ENCODE data around the gene ORC2.

ORC2 gene

GRCh38 chr2:200878289-200878880 lies 85.1 kb downstream of the ORC2 start:
- Histone ChIP-seq H3K9me3 (ENCODE audit: insufficient read depth, low read length, severe bottlenecking) (no peaks in the 10 kb centered on the region), H3K27ac (ENCODE audit: low read length) (no peak overlapping the region), H3K4me2 (ENCODE audit: insufficient read depth, low read length) (no peak overlapping the region), H4K20me1 (ENCODE audit: insufficient read depth, low read length) (no peaks in the 10 kb centered on the region), H3K36me3 (ENCODE audit: insufficient read depth, low read length) (peaks cover 80% of the 10 kb centered on the region), H3K4me3 (ENCODE audit: low read depth in 1 of 2, low read length in 2 of 2) (no peak overlapping the region), H2AFZ (ENCODE audit: low read depth, low read length) (no peak overlapping the region), H3K27me3 (ENCODE audit: insufficient read depth, low read length, poor library complexity) (no peaks in the 10 kb centered on the region), H3K4me1 (ENCODE audit: insufficient read depth, low read length) (no peaks in the 10 kb centered on the region), H3K79me2 (ENCODE audit: insufficient read depth, low read length) (0 out of 2 replicates have a peak, but pooled peaks cover 2% of the 10 kb centered on the region), H3K9ac (ENCODE audit: low read depth, low read length) (no peak overlapping the region)
- ATAC-seq (ENCODE audit: insufficient read depth, low read depth) (no peak), DNase-seq (no peak)
- TF ChIP-seq EZH2 (IDR thresholded peaks at IDR 0.05; ENCODE audit: borderline replicate concordance, low read depth, low read length, severe bottlenecking) (no peak), CTCF (IDR thresholded peaks at IDR 0.05; ENCODE audit: borderline replicate concordance, extremely low read depth, low read length, poor library complexity, severe bottlenecking) (no peak)

GRCh38 chr2:200877443-200877842 lies 86.0 kb downstream of the ORC2 start:
- H4K20me1 ChIP-seq (ENCODE audit: insufficient read depth, low read length) = no peaks in the 10 kb centered on the region
- no peak overlapping the region for H3K27ac ChIP-seq (ENCODE audit: low read length)
- no peak overlapping the region for H3K4me2 ChIP-seq (ENCODE audit: insufficient read depth, low read length)
- H3K4me3 ChIP-seq (ENCODE audit: low read depth in 1 of 2, low read length in 2 of 2) = no peak overlapping the region
- no peaks in the 10 kb centered on the region for H3K27me3 ChIP-seq (ENCODE audit: insufficient read depth, low read length, poor library complexity)
- DNase-seq = no peak
- no peaks in the 10 kb centered on the region for H3K4me1 ChIP-seq (ENCODE audit: insufficient read depth, low read length)
- no peaks in the 10 kb centered on the region for H3K9me3 ChIP-seq (ENCODE audit: insufficient read depth, low read length, severe bottlenecking)
- peaks cover 75% of the 10 kb centered on the region for H3K36me3 ChIP-seq (ENCODE audit: insufficient read depth, low read length)
- H3K9ac ChIP-seq (ENCODE audit: low read depth, low read length) = no peak overlapping the region
- H3K79me2 ChIP-seq (ENCODE audit: insufficient read depth, low read length) = 0 out of 2 replicates have a peak, but pooled peaks cover 2% of the 10 kb centered on the region
- no peak for ATAC-seq (ENCODE audit: insufficient read depth, low read depth)
- no peak for TF ChIP-seq EZH2 (IDR thresholded peaks at IDR 0.05; ENCODE audit: borderline replicate concordance, low read depth, low read length, severe bottlenecking)
- TF ChIP-seq CTCF (IDR thresholded peaks at IDR 0.05; ENCODE audit: borderline replicate concordance, extremely low read depth, low read length, poor library complexity, severe bottlenecking) = no peak
- H2AFZ ChIP-seq (ENCODE audit: low read depth, low read length) = no peak overlapping the region

- no peaks in the 10 kb centered on the region for H4K20me1 ChIP-seq (ENCODE audit: insufficient read depth, low read length)
- no peak overlapping the region for H3K4me2 ChIP-seq (ENCODE audit: insufficient read depth, low read length)
- H2AFZ ChIP-seq (ENCODE audit: low read depth, low read length) = no peak overlapping the region
- no peak overlapping the region for H3K27ac ChIP-seq (ENCODE audit: low read length)
- no peaks in the 10 kb centered on the region for H3K9me3 ChIP-seq (ENCODE audit: insufficient read depth, low read length, severe bottlenecking)
- no peak overlapping the region for H3K9ac ChIP-seq (ENCODE audit: low read depth, low read length)
- no peaks in the 10 kb centered on the region for H3K4me1 ChIP-seq (ENCODE audit: insufficient read depth, low read length)
- H3K79me2 ChIP-seq (ENCODE audit: insufficient read depth, low read length) = no peaks in the 10 kb centered on the region
- ATAC-seq (ENCODE audit: insufficient read depth, low read depth) = no peak
- DNase-seq = no peak
- H3K27me3 ChIP-seq (ENCODE audit: insufficient read depth, low read length, poor library complexity) = no peaks in the 10 kb centered on the region
- peaks cover 59% of the 10 kb centered on the region for H3K36me3 ChIP-seq (ENCODE audit: insufficient read depth, low read length)
- no peak overlapping the region for H3K4me3 ChIP-seq (ENCODE audit: low read depth in 1 of 2, low read length in 2 of 2)
- TF ChIP-seq EZH2 (IDR thresholded peaks at IDR 0.05; ENCODE audit: borderline replicate concordance, low read depth, low read length, severe bottlenecking) = no peak
- no peak for TF ChIP-seq CTCF (IDR thresholded peaks at IDR 0.05; ENCODE audit: borderline replicate concordance, extremely low read depth, low read length, poor library complexity, severe bottlenecking)
Measured at GRCh38 chr2:200873560-200873959, 89.9 kb downstream of the ORC2 start.

All from DND-41 (cell line).